GM19239 (cell line): ENCODE data around the gene BICD1.

Experiments used
- DNase-seq: peaks from one replicate; pipeline ENCODE4 v3.0.0; 2011; ENCODE audit warnings: low spot score; ENCODE audit not compliant: insufficient read length
- FAIRE-seq: peaks from 2 replicates; lab custom pipeline; 2011; peaks lifted over from hg19 to GRCh38; lab: Jason Lieb, UNC

The BICD1 gene

DNA sequence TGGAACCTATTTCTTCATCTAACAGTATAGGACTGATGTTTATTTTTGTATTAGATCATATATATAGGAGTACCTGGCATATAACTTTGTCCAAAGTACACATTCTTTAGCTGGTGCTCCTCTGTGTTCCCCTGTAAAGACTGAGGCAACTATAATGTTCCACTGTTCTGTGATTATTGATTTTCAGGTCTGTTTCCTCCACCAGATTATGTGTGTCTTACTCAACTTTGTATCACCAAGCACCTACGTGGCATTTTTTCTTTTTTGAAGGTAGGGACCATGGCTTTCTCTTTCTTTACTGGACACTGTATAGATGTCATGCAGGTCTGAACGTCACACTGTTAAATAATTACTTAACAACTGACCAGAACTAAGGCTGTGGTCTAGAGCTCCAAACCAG, 29.3 kb downstream of the BICD1 start:
- FAIRE-seq = no peak
- no peak for DNase-seq

- DNase-seq = no peak
These were observed 29.8 kb downstream of the BICD1 start for GRCh38 chr12:32136404-32136803.

GRCh38 chr12:32139064-32139421, 32.4 kb downstream of the BICD1 start:
- DNase-seq = peak; percentile 32
- FAIRE-seq = peak; percentile 99

More at GRCh38 chr12:32136404-32136803, 29.8 kb downstream of the BICD1 start:
- FAIRE-seq = no peak

DNA sequence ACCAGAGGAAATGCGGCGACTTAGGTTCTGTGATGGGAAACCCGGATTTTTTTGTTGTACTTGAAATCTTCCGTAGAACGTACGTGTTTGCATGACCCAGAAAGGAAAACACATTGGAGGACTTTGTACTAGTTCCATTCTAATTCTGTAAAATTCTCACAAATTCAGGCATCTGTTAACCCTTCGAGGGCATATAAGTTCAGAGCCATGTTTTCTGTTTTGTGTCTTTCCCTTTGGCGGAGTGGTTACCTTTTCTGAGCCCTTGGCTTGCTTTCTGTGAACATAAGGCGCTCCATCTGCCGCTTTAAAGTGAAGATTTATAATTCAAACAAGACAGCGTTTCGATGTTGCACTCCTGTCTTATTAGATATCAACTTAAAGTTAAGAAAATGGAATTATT, 34.2 kb downstream of the BICD1 start:
- DNase-seq = no peak
- FAIRE-seq = peak; percentile 60

GRCh38 chr12:32145096-32145495, 38.4 kb downstream of the BICD1 start:
- DNase-seq (no peak), FAIRE-seq (no peak)

DNA sequence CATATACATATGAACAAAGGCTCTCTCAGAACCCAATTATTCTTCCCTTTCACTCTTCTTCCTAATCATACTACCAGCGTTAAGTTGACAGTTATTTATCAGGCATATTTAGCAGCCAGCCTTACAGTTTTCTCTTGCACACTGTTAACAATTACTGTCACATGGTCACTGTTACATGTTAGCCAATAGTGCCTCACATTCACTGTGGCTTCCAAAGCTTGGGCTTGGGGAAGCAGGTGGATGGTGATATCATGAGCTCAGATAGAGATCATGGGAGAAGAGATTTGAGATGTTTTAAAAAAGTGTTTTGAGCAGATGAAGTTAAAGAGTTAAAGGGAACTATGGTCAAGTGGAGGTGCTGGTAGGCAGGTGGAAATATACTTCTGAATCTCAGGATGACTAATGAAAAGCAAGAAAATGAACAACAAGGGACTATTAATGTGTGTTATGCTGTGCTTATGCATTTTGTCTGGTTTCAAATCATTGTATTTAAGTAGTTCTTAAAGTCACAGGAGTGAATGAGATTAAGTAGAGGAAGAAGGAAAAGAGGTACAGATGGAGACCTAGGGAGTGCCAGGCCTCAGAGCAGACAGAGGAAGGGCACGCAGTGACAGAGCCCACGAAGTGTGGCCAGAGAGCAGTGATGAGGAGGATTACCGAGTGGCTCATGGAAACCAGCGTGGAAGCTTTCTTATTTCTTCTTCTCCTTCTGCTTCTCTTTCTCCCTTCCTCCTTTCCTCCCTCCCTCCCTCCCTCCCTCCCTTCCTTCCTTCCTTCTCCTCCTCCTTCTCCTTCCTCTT, 39.6 kb downstream of the BICD1 start:
- FAIRE-seq (peak; percentile 71), DNase-seq (no peak)

DNA sequence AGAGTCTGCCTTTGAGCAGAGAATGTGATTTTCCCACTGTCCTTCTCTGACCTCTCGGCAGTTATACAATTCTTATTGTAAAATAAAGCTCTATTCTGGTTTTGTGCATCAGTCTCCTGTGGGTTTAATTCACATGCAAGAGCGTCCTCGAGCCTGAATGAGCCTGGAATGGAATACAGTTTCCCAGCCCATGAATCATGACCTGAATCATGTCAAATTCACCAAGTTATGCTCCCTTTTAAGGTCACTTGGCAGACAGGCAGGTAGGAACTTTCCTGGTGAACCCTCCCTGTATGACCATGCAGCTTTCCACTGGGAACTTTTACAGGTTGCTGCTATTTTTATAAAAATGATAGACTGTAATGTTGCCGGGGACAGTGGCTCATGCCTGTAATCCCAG, 41.7 kb downstream of the BICD1 start:
- no peak for DNase-seq
- no peak for FAIRE-seq

DNA sequence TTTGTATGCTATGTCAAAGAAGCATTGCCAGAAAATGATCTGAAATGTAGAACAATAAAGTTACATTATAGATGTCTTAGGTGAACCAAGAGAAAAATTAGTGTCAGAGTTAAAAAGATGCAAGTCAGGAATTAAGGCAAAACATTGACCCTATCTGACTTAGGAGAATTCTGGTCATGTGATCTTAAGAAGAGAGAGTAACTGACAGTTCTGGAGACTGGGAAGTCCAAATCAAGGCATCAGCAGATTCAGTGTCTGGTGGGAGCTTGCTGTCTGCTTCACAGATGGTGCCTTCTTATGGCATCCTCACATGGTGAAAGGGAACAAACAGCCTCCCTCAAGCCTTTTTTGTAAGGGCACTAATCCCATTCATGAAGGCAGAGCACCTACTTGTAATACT, 42.8 kb downstream of the BICD1 start:
- FAIRE-seq (no peak), DNase-seq (no peak)

DNA sequence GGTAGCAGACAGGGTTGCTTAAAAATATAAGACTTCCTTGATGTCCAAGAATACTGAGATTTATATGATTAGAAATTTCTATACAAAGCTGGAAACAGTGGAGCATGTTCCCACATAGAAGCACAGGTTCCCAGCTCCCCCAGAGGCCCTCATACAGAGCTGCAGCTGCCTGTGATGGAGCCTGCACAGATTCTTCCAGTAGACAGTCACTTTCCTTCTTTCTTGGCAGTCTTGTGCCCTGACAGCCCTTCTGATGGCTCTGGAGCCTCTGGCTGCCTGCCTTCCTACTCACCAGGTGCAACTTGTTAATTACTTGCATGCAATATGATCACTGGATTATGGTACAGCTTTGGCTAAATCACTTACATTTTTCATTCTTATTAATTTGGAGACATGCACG, 44.4 kb downstream of the BICD1 start:
- no peak for FAIRE-seq
- no peak for DNase-seq

- no peak for FAIRE-seq
- no peak for DNase-seq
These were observed 44.9 kb downstream of the BICD1 start for GRCh38 chr12:32151552-32151951.

- DNase-seq (no peak), FAIRE-seq (no peak)
These were observed 48.4 kb downstream of the BICD1 start for GRCh38 chr12:32155041-32155440.

- FAIRE-seq = no peak
- no peak for DNase-seq
These were observed 49.4 kb downstream of the BICD1 start for GRCh38 chr12:32155961-32156529.

GRCh38 chr12:32158525-32158924, 51.9 kb downstream of the BICD1 start:
- DNase-seq (no peak), FAIRE-seq (no peak)

- no peak for DNase-seq
- FAIRE-seq = no peak
These were observed 52.7 kb downstream of the BICD1 start for GRCh38 chr12:32159381-32159780.

DNA sequence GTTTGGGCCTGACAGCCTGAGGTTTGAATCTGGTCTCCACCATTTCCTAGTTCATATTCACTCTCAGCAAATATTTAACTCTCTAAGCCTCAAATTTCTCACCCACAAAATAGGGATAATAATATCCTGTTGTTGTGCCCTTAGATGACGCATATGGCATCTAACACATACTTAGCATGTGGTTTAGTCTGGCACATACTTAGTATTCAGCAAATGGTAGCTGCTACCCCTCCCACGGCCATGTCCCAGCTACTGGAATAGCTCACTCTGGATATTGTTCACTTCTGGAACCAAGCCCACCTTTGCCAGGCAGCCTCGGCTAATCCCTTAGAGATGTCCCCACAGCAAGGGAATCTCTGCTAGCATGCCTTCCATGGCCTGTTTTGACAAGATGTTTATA, 53.3 kb downstream of the BICD1 start:
- no peak for FAIRE-seq
- no peak for DNase-seq

DNA sequence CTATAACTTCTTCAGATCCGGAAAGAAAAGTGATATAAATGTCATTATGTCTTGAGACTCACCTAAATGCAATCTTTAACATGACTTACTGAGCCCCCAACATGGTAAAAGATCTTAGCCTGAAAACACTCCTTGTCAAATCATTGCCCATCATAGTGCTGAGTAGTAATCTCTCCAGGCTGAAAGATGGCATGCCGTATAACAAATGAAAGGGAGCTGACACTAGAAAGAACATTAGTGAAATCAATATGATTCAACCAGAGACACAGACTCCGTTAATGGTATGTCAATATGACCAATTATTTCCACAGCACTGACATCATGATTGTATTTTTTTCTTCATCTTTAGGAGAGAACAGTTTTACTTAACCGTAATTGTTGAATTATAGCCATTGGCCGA, 54.4 kb downstream of the BICD1 start:
- DNase-seq = no peak
- no peak for FAIRE-seq

DNA sequence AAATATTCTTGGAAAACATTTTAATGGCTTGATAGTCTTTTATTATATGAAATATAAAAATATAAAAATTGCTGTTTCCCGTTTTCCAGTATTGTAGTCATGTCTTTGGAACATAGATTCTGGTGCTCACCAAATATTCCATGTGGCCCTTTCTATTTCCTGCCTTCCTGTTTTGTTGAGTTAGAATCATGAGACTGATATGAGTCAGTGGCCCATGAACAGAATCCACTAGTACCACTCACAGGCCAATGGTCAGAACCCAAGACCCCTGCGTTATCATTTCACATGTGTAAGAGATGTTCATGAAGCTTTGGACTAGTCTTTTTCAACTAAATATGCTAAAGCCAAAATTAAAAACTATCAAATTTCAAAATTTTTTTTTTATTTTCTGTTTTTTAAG, 56.9 kb downstream of the BICD1 start:
- DNase-seq (no peak), FAIRE-seq (no peak)

GRCh38 chr12:32166510-32166909, 59.9 kb downstream of the BICD1 start:
- no peak for DNase-seq
- no peak for FAIRE-seq

DNA sequence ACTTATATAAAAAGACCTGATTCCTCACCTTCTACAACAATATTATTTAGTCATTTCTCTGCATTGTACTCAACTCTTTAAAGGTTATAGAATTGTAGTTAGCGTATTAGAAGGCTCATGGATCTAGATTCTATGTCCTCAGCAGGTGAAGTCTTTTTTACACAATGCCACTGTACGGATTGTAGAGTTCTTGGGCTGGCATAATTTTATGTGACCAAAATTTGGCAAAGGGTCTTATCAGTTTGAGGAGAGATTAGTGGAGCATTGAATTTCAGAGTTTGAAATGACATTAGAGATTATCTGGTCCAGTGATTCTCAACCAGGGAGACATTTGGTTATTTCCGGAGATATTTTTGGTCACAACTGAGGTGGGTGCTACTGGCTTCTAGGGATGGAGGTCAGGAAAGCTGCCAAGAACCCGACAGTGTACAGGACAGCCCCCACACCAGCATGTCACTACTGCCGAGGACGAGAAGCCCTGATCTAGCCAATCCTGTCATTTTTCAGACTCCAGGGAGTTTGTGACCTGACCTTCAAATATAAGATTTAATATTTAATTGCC, 63.9 kb downstream of the BICD1 start:
- DNase-seq = no peak

DNA sequence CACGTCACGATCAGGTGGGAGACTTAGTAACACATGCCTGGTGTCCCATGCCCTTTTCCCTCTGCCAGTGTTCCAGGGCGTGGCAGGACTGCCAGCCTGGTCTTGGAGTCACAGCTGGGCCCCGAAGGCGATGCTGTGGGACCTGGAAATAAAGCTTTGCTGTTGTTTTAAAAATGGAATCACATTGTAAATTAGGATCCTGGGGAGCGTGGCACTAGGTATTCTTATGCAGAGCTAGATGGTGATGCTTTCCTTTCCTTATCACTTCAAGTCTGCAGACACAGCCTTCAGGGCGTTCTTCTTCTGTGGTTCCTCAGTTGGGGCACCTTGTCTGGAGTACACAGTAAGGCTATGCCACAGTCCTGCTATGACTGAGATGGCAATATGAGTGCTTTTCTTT, 64.6 kb downstream of the BICD1 start:
- DNase-seq (no peak), FAIRE-seq (no peak)

More for the DNA sequence above, 63.9 kb downstream of the BICD1 start:
- no peak for FAIRE-seq

DNA sequence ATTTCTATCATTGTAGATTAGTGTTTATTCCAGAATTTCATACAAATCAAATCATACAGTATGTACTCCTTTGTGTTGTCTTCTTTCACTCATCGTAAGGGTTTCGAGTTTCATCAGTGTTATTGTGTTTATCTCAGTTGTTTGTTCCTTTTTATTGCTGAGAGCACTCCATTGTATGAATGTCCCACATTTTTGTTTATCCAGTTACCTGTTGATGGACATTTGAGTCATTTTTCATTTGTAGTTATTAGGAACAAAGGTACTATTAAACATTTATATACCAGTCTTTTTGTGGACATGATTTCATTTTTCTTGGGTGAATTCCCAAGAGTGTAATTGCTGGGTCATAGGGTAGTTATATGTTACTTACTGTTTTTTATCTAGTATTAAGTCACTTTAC, 70.0 kb downstream of the BICD1 start:
- FAIRE-seq = no peak
- DNase-seq = no peak
